Ishikawa (cell line): ENCODE data around the gene DLGAP4.

Source experiments
- CEBPB ChIP-seq: IDR thresholded peaks from 2 replicates; pipeline ENCODE4 v1.6.1; 2012
- CREB1 ChIP-seq: IDR thresholded peaks from 2 replicates; pipeline ENCODE4 v1.6.1; 2012; ENCODE audit warnings: low read depth
- EGR1 ChIP-seq: IDR thresholded peaks from 2 replicates; pipeline ENCODE4 v1.6.1; 2012
- EP300 ChIP-seq: IDR thresholded peaks from 2 replicates; pipeline ENCODE4 v1.6.1; 2012; ENCODE audit warnings: borderline replicate concordance
- FOXM1 ChIP-seq: IDR thresholded peaks from 2 replicates; pipeline ENCODE4 v1.6.1; 2012; ENCODE audit warnings: low read depth, borderline replicate concordance
- MAX ChIP-seq: IDR thresholded peaks from 2 replicates; pipeline ENCODE4 v1.6.1; 2012
- NFIC ChIP-seq: IDR thresholded peaks from 2 replicates; pipeline ENCODE4 v1.6.1; 2012
- RAD21 ChIP-seq: IDR thresholded peaks from 2 replicates; pipeline ENCODE4 v1.6.1; 2012; ENCODE audit warnings: low read depth
- REST ChIP-seq: IDR thresholded peaks from 2 replicates; pipeline ENCODE4 v1.6.1; 2012; ENCODE audit warnings: low read depth, mild to moderate bottlenecking
- TAF1 ChIP-seq: IDR thresholded peaks from 2 replicates; pipeline ENCODE4 v1.6.1; 2012; ENCODE audit warnings: low read depth, mild to moderate bottlenecking
- TCF12 ChIP-seq: IDR thresholded peaks from 2 replicates; pipeline ENCODE4 v1.6.1; 2012; ENCODE audit warnings: low read depth
- TEAD4 ChIP-seq: IDR thresholded peaks from 2 replicates; pipeline ENCODE4 v1.6.1; 2012
- USF1 ChIP-seq: IDR thresholded peaks from 2 replicates; pipeline ENCODE4 v1.6.1; 2012
- YY1 ChIP-seq: IDR thresholded peaks from 2 replicates; pipeline ENCODE4 v1.6.1; 2012; ENCODE audit warnings: low read depth
- ZBTB7A ChIP-seq: IDR thresholded peaks from 2 replicates; pipeline ENCODE4 v1.6.1; 2012; ENCODE audit warnings: low read depth

Gene DLGAP4

GRCh38 chr20:36305602-36306551 is at the start of gene DLGAP4:
Gene DLGAP4 (plus strand): TSS chr20:36306339. CDS start chr20:36431718, 125,379 bp downstream.
- TF ChIP-seq TEAD4, result no peak
- TF ChIP-seq MAX, result no peak
- no peak for TF ChIP-seq NFIC
- TF ChIP-seq CEBPB, result no peak
- TF ChIP-seq ZBTB7A, result no peak
- TF ChIP-seq TAF1, result no peak
- TF ChIP-seq REST, result no peak
- TF ChIP-seq YY1, result no peak
- TF ChIP-seq EP300, result no peak

- TF ChIP-seq TCF12 (no peak), FOXM1 (no peak), TEAD4 (no peak), REST (no peak), YY1 (no peak), ZBTB7A (no peak)
Observed at GRCh38 chr20:36259177-36260061, 46.7 kb upstream of the DLGAP4 start.

GRCh38 chr20:36260316-36260715 is 45.8 kb upstream of the DLGAP4 start:
- no peak for TF ChIP-seq MAX
- TF ChIP-seq TCF12, result no peak
- no peak for TF ChIP-seq ZBTB7A
- no peak for TF ChIP-seq RAD21
- no peak for TF ChIP-seq NFIC
- no peak for TF ChIP-seq YY1
- no peak for TF ChIP-seq TEAD4
- no peak for TF ChIP-seq CREB1
- no peak for TF ChIP-seq CEBPB

- TF ChIP-seq RAD21, result no peak
- no peak for TF ChIP-seq TAF1
- no peak for TF ChIP-seq ZBTB7A
- TF ChIP-seq TEAD4, result no peak
- no peak for TF ChIP-seq TCF12
- no peak for TF ChIP-seq MAX
- no peak for TF ChIP-seq FOXM1
- no peak for TF ChIP-seq NFIC
- TF ChIP-seq EP300, result no peak
- TF ChIP-seq USF1, result no peak
- no peak for TF ChIP-seq CEBPB
- no peak for TF ChIP-seq CREB1
- TF ChIP-seq EGR1, result no peak
- TF ChIP-seq YY1, result no peak
- no peak for TF ChIP-seq REST
Observed at GRCh38 chr20:36261389-36262105, 44.6 kb upstream of the DLGAP4 start.
